HL-60 (cell line): ENCODE data around the gene ARFIP1.
A peak's percentile ranks its signal among the peaks of the same experiment; 100 is the strongest.

ENCODE experiments used
- DNase-seq, 2 experiments: peaks; one replicate each; pipeline ENCODE4 v3.0.0-alpha.2; 2010 to 2020; ENCODE audit warnings: low read depth in 1 of 2, low spot score in 1 of 2
- H3K27ac ChIP-seq: fragments of 250-450 bp; sonication (Bioruptor Pico); replicated peaks from 2 replicates; pipeline ENCODE4 v1.5.1; 2020; ENCODE audit warnings: mild to moderate bottlenecking, moderate library complexity
- H3K27me3 ChIP-seq: fragments of 250-450 bp; sonication (Bioruptor Pico); 2 replicates; pipeline ENCODE4 v1.5.1; 2021; ENCODE audit warnings: mild to moderate bottlenecking, moderate library complexity; ENCODE audit not compliant: insufficient read depth, poor library complexity, severe bottlenecking
- H3K4me3 ChIP-seq: replicated peaks from 2 replicates; pipeline ENCODE4 v1.5.1; 2011; ENCODE audit warnings: mild to moderate bottlenecking, control low read depth, low read length; ENCODE audit not compliant: insufficient read depth
- CTCF ChIP-seq: IDR thresholded peaks from one replicate; pipeline ENCODE4 v1.5.1; 2011; ENCODE audit warnings: low read length, control low read depth, inconsistent platforms; ENCODE audit not compliant: insufficient read depth
- GABPA ChIP-seq: IDR thresholded peaks from 2 replicates; pipeline ENCODE4 v1.6.1; 2012; ENCODE audit warnings: low read depth
- POLR2AphosphoS5 ChIP-seq: IDR thresholded peaks from 2 replicates; pipeline ENCODE4 v1.6.1; 2012; ENCODE audit warnings: low read depth
- REST ChIP-seq: IDR thresholded peaks from 2 replicates; pipeline ENCODE4 v1.6.1; 2012; ENCODE audit warnings: low read depth; ENCODE audit not compliant: insufficient replicate concordance
- SPI1 ChIP-seq: IDR thresholded peaks from 2 replicates; pipeline ENCODE4 v1.6.1; 2012; ENCODE audit warnings: low read depth, mild to moderate bottlenecking, borderline replicate concordance

Gene ARFIP1

GRCh38 chr4:152780267-152780778 lies 569 bp downstream of the ARFIP1 start:
- Histone ChIP-seq H3K27me3 (no peaks in the 10 kb centered on the region), H3K4me3 (peak overlapping the region; percentile 82), H3K27ac (peak overlapping the region; percentile 58)
- DNase-seq: peak in 1 of 2 experiments; percentile 12
- no peak for TF ChIP-seq CTCF

GRCh38 chr4:152784490-152785350 lies 5.0 kb downstream of the ARFIP1 start:
- no peak overlapping the region for H3K4me3 ChIP-seq
- peak in 1 of 2 experiments; percentile 18 for DNase-seq
- H3K27ac ChIP-seq: no peak overlapping the region
- H3K27me3 ChIP-seq: no peaks in the 10 kb centered on the region
- TF ChIP-seq GABPA (no peak), SPI1 (no peak), CTCF (no peak), POLR2AphosphoS5 (no peak), REST (no peak)

GRCh38 chr4:152785639-152786615 lies 6.2 kb downstream of the ARFIP1 start:
- no peak for DNase-seq
- Histone ChIP-seq H3K27me3 (no peaks in the 10 kb centered on the region), H3K4me3 (no peak overlapping the region), H3K27ac (no peak overlapping the region)
- no peak for TF ChIP-seq SPI1
- no peak for TF ChIP-seq POLR2AphosphoS5

- H3K27me3 ChIP-seq: no peaks in the 10 kb centered on the region
Observed at GRCh38 chr4:152786627-152787026, 6.9 kb downstream of the ARFIP1 start.

More at GRCh38 chr4:152786627-152787026, 6.9 kb downstream of the ARFIP1 start:
- no peak overlapping the region for H3K4me3 ChIP-seq
- TF ChIP-seq REST: no peak
- no peak for TF ChIP-seq CTCF
- no peak for TF ChIP-seq SPI1
- TF ChIP-seq GABPA: no peak
- no peak for TF ChIP-seq POLR2AphosphoS5
- no peak overlapping the region for H3K27ac ChIP-seq
- no peak for DNase-seq
